A549 treated with Hydrocortisone at 1 μM for 4 hours (cell line): ENCODE data around the gene CPNE1. TPM values are rescaled to one million over a fixed set of nuclear protein-coding genes. Genes with fewer than 3 reads are reported as not detected.

ENCODE experiments used
- total RNA-seq: library from RNA; stranded (reverse); fragments of 200-300 nt; extraction: Qiagen RNA extraction; gene quantifications from 5 replicates; pipeline ENCODE4 v1.2.3, GENCODE V29; 2022

CPNE1 gene
- 200 to 228 TPM (median 213 TPM) in 5 replicates for total RNA-seq

GRCh38 chr20:35664466-35665206, at the start of gene CPNE1, which contains the start of gene RBM12:
CPNE1 (minus strand) TSS chr20:35664900; CDS start chr20:35632923, 31,977 bp downstream.
RBM12 (minus strand) TSS chr20:35664900; CDS start chr20:35655322, 9,578 bp downstream.

GRCh38 chr20:35699127-35699956, 34.6 kb upstream of the CPNE1 start, which contains the start of the genes NFS1 and ROMO1:
NFS1 (minus strand) TSS chr20:35699352; CDS start chr20:35699288, 64 bp downstream.
ROMO1 (plus strand) TSS chr20:35699405; CDS start chr20:35699633, 228 bp downstream.

GRCh38 chr20:35615667-35616464, 48.8 kb downstream of the CPNE1 start, which contains the start of gene SPAG4:
SPAG4 (plus strand) TSS chr20:35615829; CDS start chr20:35616004, 175 bp downstream.

Other genes with a start within 250 kb of the CPNE1 start
- gene GDF5, start 226.7 kb downstream of the CPNE1 start, total RNA-seq = not detected in 5 replicates
- 23.0 to 30.0 TPM (median 26.8 TPM) in 5 replicates for gene CEP250, start 209.3 kb downstream of the CPNE1 start, total RNA-seq
- not detected in 5 replicates for gene C20orf173, start 135.2 kb downstream of the CPNE1 start, total RNA-seq
- 216 to 243 TPM (median 236 TPM) in 5 replicates for gene ERGIC3, start 122.8 kb downstream of the CPNE1 start, total RNA-seq
- 4.8 to 5.8 TPM (median 5.3 TPM) in 5 replicates for gene SPAG4, start 49.1 kb downstream of the CPNE1 start, total RNA-seq
- 69.9 to 98.1 TPM (median 84.4 TPM) in 5 replicates for gene RBM12, start within 50 bp of the CPNE1 start, total RNA-seq
- gene NFS1, start 34.5 kb upstream of the CPNE1 start, total RNA-seq = 36.9 to 43.5 TPM (median 38.8 TPM) in 5 replicates
- 292 to 433 TPM (median 370 TPM) in 5 replicates for gene ROMO1, start 34.5 kb upstream of the CPNE1 start, total RNA-seq
- gene RBM39, start 77.4 kb upstream of the CPNE1 start, total RNA-seq = 179 to 231 TPM (median 200 TPM) in 5 replicates
- gene PHF20, start 107.1 kb upstream of the CPNE1 start, total RNA-seq = 30.5 to 42.4 TPM (median 36.1 TPM) in 5 replicates